ENCODE data around the gene GSS.

DNA sequence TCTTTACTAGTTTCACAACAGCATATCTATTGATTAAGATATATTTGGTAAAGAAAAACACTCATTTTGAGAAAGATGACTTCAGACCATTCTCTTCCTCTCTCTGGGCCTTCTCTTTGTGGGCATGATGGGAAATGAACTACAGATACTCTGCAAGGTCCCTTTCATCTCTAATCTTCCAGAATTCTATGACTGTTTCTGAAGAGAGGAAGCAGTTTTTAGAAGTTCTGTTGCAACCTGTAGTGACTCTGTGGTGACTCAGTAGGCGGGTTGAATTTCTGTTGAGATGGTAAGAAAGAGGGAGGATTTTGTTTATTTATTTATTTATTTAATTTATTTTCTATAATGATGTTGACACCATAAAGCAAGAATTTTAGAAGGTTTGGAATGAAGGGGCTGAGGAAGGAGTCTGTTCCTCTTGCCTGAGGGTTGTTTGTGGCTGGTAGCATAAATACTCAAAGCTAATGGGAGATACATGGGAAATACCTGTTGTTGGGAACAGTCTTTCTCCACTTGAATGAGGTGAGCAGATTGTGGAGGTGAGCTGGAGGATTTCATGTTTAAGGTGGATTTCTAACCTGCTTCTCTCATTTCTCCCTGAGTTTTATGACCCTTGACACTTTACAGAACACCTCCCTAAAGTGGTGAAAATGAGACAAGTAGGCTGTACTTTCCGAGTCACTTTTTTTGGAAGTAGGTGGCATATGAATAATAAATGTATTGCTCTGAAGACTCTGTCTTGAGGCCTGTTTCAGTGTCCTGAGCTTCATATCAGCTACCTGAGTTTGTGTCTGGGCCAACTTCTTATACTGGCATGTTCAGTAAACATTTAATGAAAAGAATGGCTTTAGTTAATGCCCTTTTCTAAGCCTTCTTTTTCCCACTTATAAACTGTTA, 64.2 kb downstream of the GSS start:
- TF ChIP-seq, protein P1, sequence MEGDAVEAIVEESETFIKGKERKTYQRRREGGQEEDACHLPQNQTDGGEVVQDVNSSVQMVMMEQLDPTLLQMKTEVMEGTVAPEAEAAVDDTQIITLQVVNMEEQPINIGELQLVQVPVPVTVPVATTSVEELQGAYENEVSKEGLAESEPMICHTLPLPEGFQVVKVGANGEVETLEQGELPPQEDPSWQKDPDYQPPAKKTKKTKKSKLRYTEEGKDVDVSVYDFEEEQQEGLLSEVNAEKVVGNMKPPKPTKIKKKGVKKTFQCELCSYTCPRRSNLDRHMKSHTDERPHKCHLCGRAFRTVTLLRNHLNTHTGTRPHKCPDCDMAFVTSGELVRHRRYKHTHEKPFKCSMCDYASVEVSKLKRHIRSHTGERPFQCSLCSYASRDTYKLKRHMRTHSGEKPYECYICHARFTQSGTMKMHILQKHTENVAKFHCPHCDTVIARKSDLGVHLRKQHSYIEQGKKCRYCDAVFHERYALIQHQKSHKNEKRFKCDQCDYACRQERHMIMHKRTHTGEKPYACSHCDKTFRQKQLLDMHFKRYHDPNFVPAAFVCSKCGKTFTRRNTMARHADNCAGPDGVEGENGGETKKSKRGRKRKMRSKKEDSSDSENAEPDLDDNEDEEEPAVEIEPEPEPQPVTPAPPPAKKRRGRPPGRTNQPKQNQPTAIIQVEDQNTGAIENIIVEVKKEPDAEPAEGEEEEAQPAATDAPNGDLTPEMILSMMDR (IDR thresholded peaks at IDR 0.05), result no peak
- no peak for TF ChIP-seq POLR2AphosphoS5 (IDR thresholded peaks at IDR 0.05; ENCODE audit: insufficient read depth in 1 of 2, low read depth in 1 of 2)
